ENCODE data around the gene KRT39.

DNA sequence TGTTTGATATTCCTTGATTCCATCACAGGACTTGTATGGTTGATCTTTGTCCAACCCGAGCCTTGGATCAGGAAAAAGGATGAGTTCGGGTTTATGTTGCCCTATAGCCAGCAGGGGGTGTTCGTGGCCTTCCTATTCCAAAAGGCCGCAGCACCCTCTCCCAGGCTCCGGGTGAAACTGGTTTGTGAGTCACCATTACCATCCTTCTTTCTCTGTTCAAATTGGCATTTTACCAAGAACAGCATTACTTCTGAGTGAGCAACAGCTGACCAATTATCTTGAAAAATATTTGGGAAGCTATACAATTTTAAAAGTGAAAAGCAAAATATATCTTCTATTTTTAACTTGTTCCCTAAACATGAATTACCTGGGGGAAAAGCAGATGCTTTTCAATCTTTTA, 57.4 kb downstream of the KRT39 start:
- TF ChIP-seq POLR2A (IDR thresholded peaks at IDR 0.05; ENCODE audit: low read length) (no peak), GATA1 (IDR thresholded peaks at IDR 0.05; ENCODE audit: low read depth, low read length) (no peak)
